Left forelimb (tissue), 1 donor: ENCODE measurements around the gene PTPRT.
"Not testable (repeated sequence)": the region's sequence is repeated elsewhere in the genome, so short reads cannot be mapped to it uniquely, and the experiment has no call there.

Source experiments
- DNase-seq: peaks from one replicate; pipeline ENCODE4 v3.0.0-alpha.2; 2018; ENCODE audit warnings: low spot score

The PTPRT gene

GRCh38 chr20:42281801-42282200 is 907.9 kb downstream of the PTPRT start:
- no peak for DNase-seq

GRCh38 chr20:42276718-42277602 is 912.7 kb downstream of the PTPRT start:
- no peak for DNase-seq

GRCh38 chr20:42274986-42275385 is 914.7 kb downstream of the PTPRT start:
- no peak for DNase-seq

GRCh38 chr20:42272516-42272915 is 917.2 kb downstream of the PTPRT start:
- no peak for DNase-seq

GRCh38 chr20:42270539-42270938 is 919.2 kb downstream of the PTPRT start:
- no peak for DNase-seq

GRCh38 chr20:42267793-42268384 is 921.8 kb downstream of the PTPRT start:
- no peak for DNase-seq

- DNase-seq = no peak
Measured at GRCh38 chr20:42261766-42262270, 927.9 kb downstream of the PTPRT start.

- DNase-seq = no peak
Measured at GRCh38 chr20:42260184-42260583, 929.5 kb downstream of the PTPRT start.

GRCh38 chr20:42259389-42259788 is 930.3 kb downstream of the PTPRT start:
- no peak for DNase-seq

GRCh38 chr20:42258564-42259302 is 931.0 kb downstream of the PTPRT start:
- DNase-seq = no peak

- DNase-seq = no peak
Measured at GRCh38 chr20:42255821-42256220, 933.9 kb downstream of the PTPRT start.

- no peak for DNase-seq
Measured at GRCh38 chr20:42254673-42255072, 935.0 kb downstream of the PTPRT start.

GRCh38 chr20:42252116-42252515 is 937.6 kb downstream of the PTPRT start:
- no peak for DNase-seq

GRCh38 chr20:42218621-42219374 is 970.9 kb downstream of the PTPRT start:
- no peak for DNase-seq

GRCh38 chr20:42214074-42214473 is 975.6 kb downstream of the PTPRT start:
- DNase-seq = no peak

- no peak for DNase-seq
Measured at GRCh38 chr20:42212391-42212790, 977.3 kb downstream of the PTPRT start.

GRCh38 chr20:42206557-42206956 is 983.1 kb downstream of the PTPRT start:
- DNase-seq = not testable (repeated sequence)

GRCh38 chr20:42204109-42204660 is 985.5 kb downstream of the PTPRT start:
- DNase-seq = no peak

- no peak for DNase-seq
Measured at GRCh38 chr20:42197599-42197998, 992.1 kb downstream of the PTPRT start.

- DNase-seq = no peak
Measured at GRCh38 chr20:42193119-42193518, 996.6 kb downstream of the PTPRT start.

GRCh38 chr20:42192321-42192720 is 997.4 kb downstream of the PTPRT start:
- DNase-seq = no peak
